ENCODE results near the gene FADS1.

FADS1 gene

DNA sequence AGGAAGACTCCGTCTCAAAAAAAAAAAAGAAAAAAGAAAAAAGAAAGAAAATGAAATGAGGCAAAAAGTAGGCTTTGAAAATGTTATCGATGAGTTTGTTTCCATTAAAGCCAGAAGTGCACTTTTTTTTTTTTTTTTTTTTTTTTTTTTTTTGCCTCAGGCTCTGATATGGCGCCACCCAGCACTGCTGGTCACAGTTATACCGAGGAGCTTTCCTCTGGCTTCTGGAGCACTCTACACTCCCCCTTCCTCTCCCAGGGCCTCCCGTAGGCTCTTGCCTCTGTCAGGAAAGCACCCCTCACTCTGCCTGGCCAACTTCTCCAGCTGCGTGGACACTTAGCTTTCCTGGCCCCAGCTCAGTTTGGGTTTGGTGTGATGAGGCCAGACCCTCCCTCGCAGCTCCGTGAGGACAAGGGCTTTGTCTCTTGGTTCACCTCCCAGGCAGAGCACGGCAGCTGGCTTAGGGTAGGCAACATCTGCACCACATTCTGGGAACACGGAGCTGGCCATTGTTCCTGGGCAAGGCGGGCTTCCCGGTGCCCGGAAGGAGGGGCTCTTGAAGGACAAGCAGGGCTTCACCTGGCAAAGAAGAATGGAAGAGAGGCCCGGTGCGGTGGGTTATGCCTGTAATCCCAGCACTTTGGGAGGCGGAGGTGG lies 28.2 kb upstream of the FADS1 start (continued):
- no peak for TF ChIP-seq TSHZ2 (CRISPR knock-in tag; IDR thresholded peaks at IDR 0.05)
- no peak for TF ChIP-seq OSR1 (CRISPR knock-in tag; IDR thresholded peaks at IDR 0.05)
- TF ChIP-seq ARNTL (CRISPR knock-in tag; IDR thresholded peaks at IDR 0.05; ENCODE audit: borderline replicate concordance, low read depth) = no peak

DNA sequence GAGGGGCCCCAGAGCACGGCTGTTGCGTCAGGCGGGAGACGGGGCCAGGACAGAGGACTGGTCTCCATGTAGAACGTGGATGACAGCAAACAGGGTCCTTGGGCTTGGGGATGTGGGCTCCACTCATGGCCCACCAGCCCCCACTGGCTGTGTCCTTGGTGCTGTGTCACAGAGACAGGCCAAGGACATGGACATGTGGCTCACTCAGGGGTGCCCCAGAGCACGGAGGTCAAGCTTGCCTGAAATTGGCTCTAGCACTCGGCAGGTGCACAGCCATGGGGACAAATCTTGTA lies 25.7 kb upstream of the FADS1 start:
- TF ChIP-seq ZFP3 (CRISPR knock-in tag; IDR thresholded peaks at IDR 0.05) (no peak), ZNF8 (CRISPR knock-in tag; IDR thresholded peaks at IDR 0.05) (no peak), ZNF70 (CRISPR knock-in tag; IDR thresholded peaks at IDR 0.05) (no peak), ZFP30 (CRISPR knock-in tag; IDR thresholded peaks at IDR 0.05) (no peak), PATZ1 (CRISPR knock-in tag; IDR thresholded peaks at IDR 0.05; ENCODE audit: borderline replicate concordance) (no peak), ZNF565 (CRISPR knock-in tag; conservative IDR thresholded peaks at IDR 0.05; ENCODE audit: low read depth) (no peak), BACH2 (CRISPR knock-in tag; IDR thresholded peaks at IDR 0.05; ENCODE audit: borderline replicate concordance) (no peak), GLIS3 (CRISPR knock-in tag; IDR thresholded peaks at IDR 0.05) (no peak), TSHZ2 (CRISPR knock-in tag; IDR thresholded peaks at IDR 0.05) (no peak), ISL1 (CRISPR knock-in tag; IDR thresholded peaks at IDR 0.05) (no peak), ZC3H10 (CRISPR knock-in tag; IDR thresholded peaks at IDR 0.05) (no peak), ESRRG (CRISPR knock-in tag; IDR thresholded peaks at IDR 0.05) (no peak), ARNTL (CRISPR knock-in tag; IDR thresholded peaks at IDR 0.05; ENCODE audit: borderline replicate concordance, low read depth) (no peak), TCF4 (CRISPR knock-in tag; IDR thresholded peaks at IDR 0.05; ENCODE audit: borderline replicate concordance) (no peak), CSDC2 (CRISPR knock-in tag; IDR thresholded peaks at IDR 0.05) (no peak), OSR1 (CRISPR knock-in tag; IDR thresholded peaks at IDR 0.05) (no peak)
- TF ChIP-seq, protein P1, sequence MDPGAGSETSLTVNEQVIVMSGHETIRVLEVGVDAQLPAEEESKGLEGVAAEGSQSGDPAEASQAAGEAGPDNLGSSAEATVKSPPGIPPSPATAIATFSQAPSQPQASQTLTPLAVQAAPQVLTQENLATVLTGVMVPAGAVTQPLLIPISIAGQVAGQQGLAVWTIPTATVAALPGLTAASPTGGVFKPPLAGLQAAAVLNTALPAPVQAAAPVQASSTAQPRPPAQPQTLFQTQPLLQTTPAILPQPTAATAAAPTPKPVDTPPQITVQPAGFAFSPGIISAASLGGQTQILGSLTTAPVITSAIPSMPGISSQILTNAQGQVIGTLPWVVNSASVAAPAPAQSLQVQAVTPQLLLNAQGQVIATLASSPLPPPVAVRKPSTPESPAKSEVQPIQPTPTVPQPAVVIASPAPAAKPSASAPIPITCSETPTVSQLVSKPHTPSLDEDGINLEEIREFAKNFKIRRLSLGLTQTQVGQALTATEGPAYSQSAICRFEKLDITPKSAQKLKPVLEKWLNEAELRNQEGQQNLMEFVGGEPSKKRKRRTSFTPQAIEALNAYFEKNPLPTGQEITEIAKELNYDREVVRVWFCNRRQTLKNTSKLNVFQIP (CRISPR knock-in tag; IDR thresholded peaks at IDR 0.05; ENCODE audit: borderline replicate concordance, low read depth) = no peak
- ATAC-seq = no peak

DNA sequence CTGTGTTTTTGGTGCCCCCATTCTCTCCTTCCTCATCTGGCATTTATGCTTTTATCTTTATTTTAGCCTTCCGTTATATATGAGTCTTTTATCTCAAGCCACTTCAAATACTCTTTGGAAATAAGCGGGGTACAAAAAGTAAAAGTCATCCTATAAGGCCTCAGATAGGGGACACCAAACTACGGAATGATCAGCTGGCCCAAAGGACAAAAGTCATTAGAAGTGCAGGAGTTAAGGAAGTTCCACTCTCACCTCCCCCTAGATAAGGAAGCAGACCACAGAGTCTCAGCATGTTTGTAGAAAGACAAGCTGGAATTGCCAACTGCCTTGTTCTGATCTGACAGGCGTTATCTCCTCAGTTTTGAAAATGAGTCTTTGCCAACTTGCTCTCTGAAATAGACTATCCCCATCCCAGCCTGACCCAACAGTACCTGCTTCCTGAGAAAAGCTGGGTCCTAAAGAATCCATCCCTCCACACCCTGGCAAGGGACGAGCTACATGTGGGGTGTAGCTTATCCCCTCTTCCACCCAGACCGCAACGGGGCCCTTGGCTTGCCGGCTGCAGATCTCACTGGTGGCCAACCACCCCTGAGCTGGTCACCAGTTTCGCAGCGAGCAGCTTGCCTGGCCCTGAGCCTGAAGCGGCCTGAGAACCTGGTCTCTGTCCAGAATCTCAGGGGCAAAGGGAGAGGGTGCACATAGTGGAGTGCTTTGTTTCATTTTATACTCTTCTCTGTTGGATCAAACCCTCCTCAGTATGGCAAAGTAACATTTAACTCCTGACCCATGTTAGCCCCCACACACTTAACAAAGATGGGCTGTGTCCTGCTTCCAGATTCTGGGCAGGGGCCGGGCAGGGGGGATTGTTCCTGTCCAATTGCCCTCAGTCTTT lies 25.1 kb upstream of the FADS1 start:
- no peak for ATAC-seq
- TF ChIP-seq CSDC2 (CRISPR knock-in tag; IDR thresholded peaks at IDR 0.05) = no peak
- no peak for TF ChIP-seq ZFP30 (CRISPR knock-in tag; IDR thresholded peaks at IDR 0.05)
- no peak for TF ChIP-seq TOX (CRISPR knock-in tag; IDR thresholded peaks at IDR 0.05; ENCODE audit: borderline replicate concordance)
- TF ChIP-seq PPARA (CRISPR knock-in tag; IDR thresholded peaks at IDR 0.05; ENCODE audit: borderline replicate concordance) = no peak
- no peak for TF ChIP-seq ZC3H10 (CRISPR knock-in tag; IDR thresholded peaks at IDR 0.05)
- TF ChIP-seq GLIS3 (CRISPR knock-in tag; IDR thresholded peaks at IDR 0.05) = no peak
- no peak for TF ChIP-seq ZNF70 (CRISPR knock-in tag; IDR thresholded peaks at IDR 0.05)
- no peak for TF ChIP-seq CSRNP3 (CRISPR knock-in tag; IDR thresholded peaks at IDR 0.05)
- TF ChIP-seq TCF4 (CRISPR knock-in tag; IDR thresholded peaks at IDR 0.05; ENCODE audit: borderline replicate concordance) = no peak
- no peak for TF ChIP-seq RARB (CRISPR knock-in tag; IDR thresholded peaks at IDR 0.05)
- TF ChIP-seq ZFP3 (CRISPR knock-in tag; IDR thresholded peaks at IDR 0.05) = no peak

Data from SK-N-SH treated with all-trans-retinoic acid at 6 μM for 48 hours (cell line).